WERI-Rb-1 (cell line): ENCODE measurements around the gene OR2J1.

Experiments
- DNase-seq: peaks from one replicate; pipeline ENCODE4 v3.0.0-alpha.2; 2020
- H3K27ac ChIP-seq: fragments of 250-450 bp; sonication (Bioruptor Pico); 2 replicates; pipeline ENCODE4 v1.5.1; 2020; ENCODE audit warnings: mild to moderate bottlenecking, moderate library complexity
- H3K27me3 ChIP-seq: fragments of 250-450 bp; sonication (Bioruptor Pico); 2 replicates; pipeline ENCODE4 v1.5.1; 2021; ENCODE audit warnings: mild to moderate bottlenecking, low read depth, moderate library complexity; ENCODE audit not compliant: insufficient read depth, severe bottlenecking
- H3K36me3 ChIP-seq: fragments of 250-450 bp; sonication (Bioruptor Pico); 2 replicates; pipeline ENCODE4 v1.5.1; 2020; ENCODE audit warnings: mild to moderate bottlenecking, moderate library complexity
- H3K4me3 ChIP-seq: 2 replicates; pipeline ENCODE4 v1.5.1; 2011; ENCODE audit warnings: low read depth, mild to moderate bottlenecking, control low read depth, low read length
- H3K9me3 ChIP-seq: fragments of 250-450 bp; sonication (Bioruptor Pico); 2 replicates; pipeline ENCODE4 v1.5.1; 2021; ENCODE audit warnings: mild to moderate bottlenecking, moderate library complexity; ENCODE audit not compliant: severe bottlenecking
- CTCF ChIP-seq: IDR thresholded peaks from 2 replicates; pipeline ENCODE4 v1.5.1; 2011; ENCODE audit warnings: low read depth, mild to moderate bottlenecking, control low read depth, inconsistent platforms, low read length

The OR2J1 gene

GRCh38 chr6:29099190-29099589, at the start of gene OR2J1:
OR2J1 (plus strand) TSS chr6:29099490; CDS start chr6:29100943, 1,453 bp downstream.
- no peak for DNase-seq
- Histone ChIP-seq H3K4me3 (no peak within 1 kb of the TSS), H3K27me3 (peaks cover 74% of the 10 kb centered on the region), H3K36me3 (no peaks in the 10 kb centered on the region), H3K9me3 (peaks cover 4% of the 10 kb centered on the region), H3K27ac (no peak within 1 kb of the TSS)
- no peak for TF ChIP-seq CTCF

DNA sequence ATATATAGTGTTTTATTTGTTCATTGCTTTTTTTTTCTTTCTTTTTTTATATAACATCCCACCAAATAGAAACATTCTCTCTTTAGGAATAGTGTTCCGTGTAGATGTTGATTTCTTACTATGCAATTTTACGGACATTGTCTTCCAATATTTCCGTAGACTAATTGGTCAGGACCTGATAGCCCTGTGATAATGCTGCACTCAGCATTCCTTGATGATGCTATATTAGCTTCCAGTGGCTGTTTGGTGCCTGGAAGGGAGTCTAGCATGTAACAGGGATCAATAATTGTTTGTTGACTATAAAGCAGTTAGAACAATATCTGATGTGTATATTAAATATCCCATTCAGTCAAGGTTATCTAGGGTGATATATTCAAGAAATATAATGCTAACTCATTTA, 47.6 kb upstream of the OR2J1 start:
- TF ChIP-seq CTCF = no peak
- H3K4me3 ChIP-seq = no peak overlapping the region
- DNase-seq = no peak
- H3K27me3 ChIP-seq = peaks cover 88% of the 10 kb centered on the region
- H3K36me3 ChIP-seq = no peaks in the 10 kb centered on the region
- no peak overlapping the region for H3K27ac ChIP-seq
- no peaks in the 10 kb centered on the region for H3K9me3 ChIP-seq

- Histone ChIP-seq H3K9me3 (no peaks in the 10 kb centered on the region), H3K27ac (no peak overlapping the region), H3K4me3 (no peak overlapping the region), H3K36me3 (no peaks in the 10 kb centered on the region), H3K27me3 (peaks cover 72% of the 10 kb centered on the region)
- TF ChIP-seq CTCF = peak; percentile 99
- DNase-seq = peak; percentile 69
Measured at GRCh38 chr6:29071831-29072723, 27.2 kb upstream of the OR2J1 start.

GRCh38 chr6:29079203-29079602, 20.1 kb upstream of the OR2J1 start:
- peaks cover 78% of the 10 kb centered on the region for H3K27me3 ChIP-seq
- TF ChIP-seq CTCF = no peak

DNA sequence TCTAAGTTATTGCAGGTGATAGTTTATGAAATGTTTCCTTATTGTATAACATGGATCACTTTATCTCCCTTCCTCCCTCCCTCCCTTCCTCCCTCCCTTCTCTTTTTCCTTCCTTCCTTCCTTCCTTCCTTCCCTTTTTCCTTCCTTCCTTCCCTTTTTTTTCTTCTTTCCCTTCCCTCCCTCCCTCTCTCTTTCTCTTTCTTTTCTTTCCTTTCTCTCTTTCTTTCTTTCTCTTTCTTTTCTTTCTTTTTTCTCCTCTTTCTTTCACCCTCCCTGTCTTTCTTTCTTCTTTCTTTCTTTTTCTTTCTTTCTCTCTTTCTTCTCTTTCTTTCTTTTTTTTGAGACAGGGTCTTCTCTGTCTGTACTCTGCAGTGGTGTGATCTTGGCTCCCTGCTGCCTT, 18.0 kb upstream of the OR2J1 start:
- peaks cover 76% of the 10 kb centered on the region for H3K27me3 ChIP-seq
- H3K27ac ChIP-seq = no peak overlapping the region
- H3K4me3 ChIP-seq = no peak overlapping the region
- peaks cover 2% of the 10 kb centered on the region for H3K9me3 ChIP-seq
- no peaks in the 10 kb centered on the region for H3K36me3 ChIP-seq
- no peak for TF ChIP-seq CTCF
- no peak for DNase-seq

More at GRCh38 chr6:29079203-29079602, 20.1 kb upstream of the OR2J1 start:
- no peak overlapping the region for H3K4me3 ChIP-seq
- DNase-seq = no peak
- H3K36me3 ChIP-seq = no peaks in the 10 kb centered on the region
- peaks cover 2% of the 10 kb centered on the region for H3K9me3 ChIP-seq
- no peak overlapping the region for H3K27ac ChIP-seq
